ENCODE data around the gene LRIF1. TPM values are rescaled to one million over a fixed set of nuclear protein-coding genes. Genes with fewer than 3 reads are reported as not detected.

Gene LRIF1
- total RNA-seq, 6 experiments from 2014 or later, result 3.8 to 7.8 (median 5.8) TPM

- intact Hi-C loops (cut with DNase I), result no loop called here
- no peak for TF ChIP-seq POLR2A (IDR thresholded peaks at IDR 0.05)
- TF ChIP-seq CTCF (IDR thresholded peaks at IDR 0.05), result no peak
- H3K4me3 ChIP-seq, result no peak overlapping the region
Measured at GRCh38 chr1:110956586-110956985, 7.1 kb downstream of the LRIF1 start.

GRCh38 chr1:110953031-110953430 lies 10.7 kb downstream of the LRIF1 start:
- Histone ChIP-seq H3K36me3 (peaks cover 0 to 15% (median 8%) of the 10 kb centered on the region in 4 donors), H3K9me3 (no peaks in the 10 kb centered on the region), H3K27ac (no peak overlapping the region), H3K4me1 (no peaks in the 10 kb centered on the region), H3K4me3 (no peak overlapping the region), H3K27me3 (no peaks in the 10 kb centered on the region)
- no peak for ATAC-seq
- TF ChIP-seq CTCF (IDR thresholded peaks at IDR 0.05) (no peak), POLR2A (IDR thresholded peaks at IDR 0.05) (no peak)
- intact Hi-C loops (cut with DNase I), result no loop called here
- no peak for DNase-seq

More at GRCh38 chr1:110956586-110956985, 7.1 kb downstream of the LRIF1 start:
- Histone ChIP-seq H3K27ac (no peak overlapping the region), H3K4me1 (no peaks in the 10 kb centered on the region), H3K27me3 (no peaks in the 10 kb centered on the region), H3K36me3 (peaks cover 0 to 8% (median 0%) of the 10 kb centered on the region in 4 donors), H3K9me3 (peaks cover 0 to 6% (median 0%) of the 10 kb centered on the region in 4 donors)
- no peak for ATAC-seq
- no peak for DNase-seq
- 70% methylated on average over 4 of the region's 4 CpGs for WGBS (ENCODE audit: insufficient coverage, low coverage, low lambda C conversion rate, missing lambda C conversion rate)

- ATAC-seq (no peak), DNase-seq (no peak)
- no peak for TF ChIP-seq POLR2A (IDR thresholded peaks at IDR 0.05)
- no peak for TF ChIP-seq CTCF (IDR thresholded peaks at IDR 0.05)
- Histone ChIP-seq H3K27me3 (no peaks in the 10 kb centered on the region), H3K36me3 (peaks cover 0 to 22% (median 10%) of the 10 kb centered on the region in 4 donors), H3K27ac (no peak overlapping the region), H3K9me3 (no peaks in the 10 kb centered on the region), H3K4me1 (no peaks in the 10 kb centered on the region), H3K4me3 (no peak overlapping the region)
- intact Hi-C loops (cut with DNase I), result no loop called here
- 100% methylated on average over 2 of the region's 2 CpGs for WGBS (ENCODE audit: insufficient coverage, low coverage, low lambda C conversion rate, missing lambda C conversion rate)
Measured at GRCh38 chr1:110952031-110952430, 11.7 kb downstream of the LRIF1 start.

- intact Hi-C loops (cut with DNase I), result no loop called here
- 50% methylated on average over 1 of the region's 1 CpG for WGBS (ENCODE audit: insufficient coverage, low coverage, low lambda C conversion rate, missing lambda C conversion rate)
- TF ChIP-seq CTCF (IDR thresholded peaks at IDR 0.05), result no peak
- no peak for TF ChIP-seq POLR2A (IDR thresholded peaks at IDR 0.05)
Measured at GRCh38 chr1:110951161-110951560, 12.6 kb downstream of the LRIF1 start.

More at GRCh38 chr1:110951161-110951560, 12.6 kb downstream of the LRIF1 start:
- no peak overlapping the region for H3K4me3 ChIP-seq
- H3K36me3 ChIP-seq, result peaks cover 0 to 22% (median 10%) of the 10 kb centered on the region in 4 donors
- ATAC-seq (no peak), DNase-seq (no peak)
- H3K27ac ChIP-seq, result no peak overlapping the region
- H3K4me1 ChIP-seq, result no peaks in the 10 kb centered on the region
- H3K27me3 ChIP-seq, result no peaks in the 10 kb centered on the region
- no peaks in the 10 kb centered on the region for H3K9me3 ChIP-seq
